Natural killer cell treated with Interleukin-12 subunit alpha and Interleukin-12 subunit beta and Interleukin-15 and Interleukin-18, amount 100 ng/mL, for 72 hours (primary cell): ENCODE measurements around the gene LDLRAD4. TPM values are rescaled to one million over a fixed set of nuclear protein-coding genes. Genes with fewer than 3 reads are reported as not detected.

Experiments used
- ATAC-seq, 2 donors: fragments of 150-1000 bp; cut with Tn5 transposase in 1 of 2; sonication (Bioruptor Pico), chemical (Tn5 transposase) in 1 of 2; 2 replicates each; pipeline ENCODE4 v1.10.0; 2021
- DNase-seq: peaks from one replicate; pipeline ENCODE4 v3.0.0; 2022; ENCODE audit warnings: low spot score
- H3K27ac Mint-ChIP-seq, 2 donors: 1 replicate in 1 of 2; 2 replicates in 1 of 2; pipeline ENCODE4 v1.8.0; 2022; ENCODE audit warnings: mixed read lengths in 2 of 2, mild to moderate bottlenecking in 1 of 2, moderate library complexity in 1 of 2
- H3K27me3 Mint-ChIP-seq, 2 donors: 1 replicate in 1 of 2; 2 replicates in 1 of 2; pipeline ENCODE4 v1.8.0; 2022; ENCODE audit warnings: mixed read lengths in 2 of 2
- H3K36me3 Mint-ChIP-seq: one replicate; pipeline ENCODE4 v1.8.0; 2022; ENCODE audit warnings: mixed read lengths
- H3K4me1 Mint-ChIP-seq, 2 donors: 1 replicate in 1 of 2; 2 replicates in 1 of 2; pipeline ENCODE4 v1.8.0; 2022; ENCODE audit warnings: low read depth in 2 of 2, mixed read lengths in 2 of 2, mild to moderate bottlenecking in 1 of 2
- H3K4me3 Mint-ChIP-seq: one replicate; pipeline ENCODE4 v1.8.0; 2022; ENCODE audit warnings: mixed read lengths
- H3K9me3 Mint-ChIP-seq: 2 replicates; pipeline ENCODE4 v1.8.0; 2022; ENCODE audit warnings: mixed read lengths
- total RNA-seq, 2 donors: library from RNA; stranded (reverse); gene quantifications; one replicate each; pipeline ENCODE4 v1.2.3, GENCODE V29; 2022

The LDLRAD4 gene
- total RNA-seq, 2 donors from 2014 or later: 16.3 to 19.5 TPM

GRCh38 chr18:13579874-13580273, 361.3 kb downstream of the LDLRAD4 start:
- peaks cover 48 to 53% of the 10 kb centered on the region in 2 donors for H3K4me1 Mint-ChIP-seq
- ATAC-seq: no peak

GRCh38 chr18:13580351-13580750, 361.8 kb downstream of the LDLRAD4 start:
- Mint-ChIP-seq H3K27ac (peak overlapping the region; percentile 77 to 89), H3K4me3 (peak overlapping the region; percentile 70), H3K4me1 (peaks cover 43 to 55% of the 10 kb centered on the region in 2 donors), H3K9me3 (no peaks in the 10 kb centered on the region), H3K36me3 (no peaks in the 10 kb centered on the region), H3K27me3 (no peaks in the 10 kb centered on the region)
- ATAC-seq (no peak), DNase-seq (no peak)

More at GRCh38 chr18:13579874-13580273, 361.3 kb downstream of the LDLRAD4 start:
- Mint-ChIP-seq H3K4me3 (peak overlapping the region; percentile 70), H3K27me3 (no peaks in the 10 kb centered on the region), H3K27ac (peak overlapping the region; percentile 77 to 89), H3K36me3 (no peaks in the 10 kb centered on the region), H3K9me3 (no peaks in the 10 kb centered on the region)
- no peak for DNase-seq

GRCh38 chr18:13580991-13581390, 362.4 kb downstream of the LDLRAD4 start:
- ATAC-seq: no peak
- Mint-ChIP-seq H3K27ac (no peak overlapping the region), H3K4me1 (peaks cover 41 to 55% of the 10 kb centered on the region in 2 donors), H3K36me3 (no peaks in the 10 kb centered on the region), H3K27me3 (no peaks in the 10 kb centered on the region), H3K4me3 (no peak overlapping the region), H3K9me3 (no peaks in the 10 kb centered on the region)
- DNase-seq: no peak

- Mint-ChIP-seq H3K27me3 (no peaks in the 10 kb centered on the region), H3K4me1 (peaks cover 41 to 56% of the 10 kb centered on the region in 2 donors), H3K36me3 (no peaks in the 10 kb centered on the region), H3K9me3 (no peaks in the 10 kb centered on the region), H3K4me3 (no peak overlapping the region), H3K27ac (no peak overlapping the region)
- ATAC-seq (no peak), DNase-seq (no peak)
Measured at GRCh38 chr18:13581496-13582177, 363.1 kb downstream of the LDLRAD4 start.

GRCh38 chr18:13582178-13582670, 363.7 kb downstream of the LDLRAD4 start:
- Mint-ChIP-seq H3K36me3 (no peaks in the 10 kb centered on the region), H3K27ac (no peak overlapping the region), H3K9me3 (no peaks in the 10 kb centered on the region), H3K4me1 (peaks cover 38 to 56% of the 10 kb centered on the region in 2 donors), H3K27me3 (no peaks in the 10 kb centered on the region), H3K4me3 (no peak overlapping the region)
- no peak for DNase-seq
- ATAC-seq: no peak

GRCh38 chr18:13583576-13584550, 365.3 kb downstream of the LDLRAD4 start:
- no peaks in the 10 kb centered on the region for H3K27me3 Mint-ChIP-seq
- no peaks in the 10 kb centered on the region for H3K36me3 Mint-ChIP-seq
- ATAC-seq: no peak
- no peaks in the 10 kb centered on the region for H3K9me3 Mint-ChIP-seq
- no peak overlapping the region for H3K4me3 Mint-ChIP-seq
- H3K27ac Mint-ChIP-seq: peak overlapping the region; percentile 50 to 76
- H3K4me1 Mint-ChIP-seq: peaks cover 33 to 56% of the 10 kb centered on the region in 2 donors
- no peak for DNase-seq

GRCh38 chr18:13584825-13585224, 366.3 kb downstream of the LDLRAD4 start:
- ATAC-seq: no peak
- H3K4me1 Mint-ChIP-seq: peaks cover 32 to 56% of the 10 kb centered on the region in 2 donors

GRCh38 chr18:13585379-13586153, 367.0 kb downstream of the LDLRAD4 start:
- peaks cover 34 to 57% of the 10 kb centered on the region in 2 donors for H3K4me1 Mint-ChIP-seq
- peak overlapping the region; percentile 84 for H3K4me3 Mint-ChIP-seq
- no peak for DNase-seq
- H3K27ac Mint-ChIP-seq: peak overlapping the region; percentile 76 to 80
- no peaks in the 10 kb centered on the region for H3K9me3 Mint-ChIP-seq
- no peaks in the 10 kb centered on the region for H3K27me3 Mint-ChIP-seq
- no peaks in the 10 kb centered on the region for H3K36me3 Mint-ChIP-seq
- ATAC-seq: no peak

More at GRCh38 chr18:13584825-13585224, 366.3 kb downstream of the LDLRAD4 start:
- no peaks in the 10 kb centered on the region for H3K27me3 Mint-ChIP-seq
- H3K4me3 Mint-ChIP-seq: no peak overlapping the region
- no peak for DNase-seq
- no peaks in the 10 kb centered on the region for H3K36me3 Mint-ChIP-seq
- H3K9me3 Mint-ChIP-seq: no peaks in the 10 kb centered on the region
- peak overlapping the region in 1 of 2 donors; percentile 76 for H3K27ac Mint-ChIP-seq

GRCh38 chr18:13587001-13587400, 368.4 kb downstream of the LDLRAD4 start:
- H3K4me3 Mint-ChIP-seq: peak overlapping the region; percentile 84
- H3K27me3 Mint-ChIP-seq: no peaks in the 10 kb centered on the region
- DNase-seq (no peak), ATAC-seq (peak in 1 of 2 donors; percentile 7)
- H3K27ac Mint-ChIP-seq: peak overlapping the region; percentile 76 to 80
- H3K36me3 Mint-ChIP-seq: no peaks in the 10 kb centered on the region
- H3K4me1 Mint-ChIP-seq: peaks cover 44 to 62% of the 10 kb centered on the region in 2 donors
- H3K9me3 Mint-ChIP-seq: no peaks in the 10 kb centered on the region

- DNase-seq (no peak), ATAC-seq (no peak)
- H3K36me3 Mint-ChIP-seq: no peaks in the 10 kb centered on the region
- peaks cover 49 to 66% of the 10 kb centered on the region in 2 donors for H3K4me1 Mint-ChIP-seq
- no peaks in the 10 kb centered on the region for H3K9me3 Mint-ChIP-seq
- peak overlapping the region; percentile 76 to 80 for H3K27ac Mint-ChIP-seq
- H3K4me3 Mint-ChIP-seq: peak overlapping the region; percentile 74
- H3K27me3 Mint-ChIP-seq: no peaks in the 10 kb centered on the region
Measured at GRCh38 chr18:13587477-13587876, 368.9 kb downstream of the LDLRAD4 start.

GRCh38 chr18:13587937-13588336, 369.4 kb downstream of the LDLRAD4 start:
- DNase-seq (no peak), ATAC-seq (peak in 1 of 2 donors; percentile 43)
- Mint-ChIP-seq H3K4me3 (peak overlapping the region; percentile 74), H3K9me3 (no peaks in the 10 kb centered on the region), H3K27me3 (no peaks in the 10 kb centered on the region), H3K4me1 (peaks cover 49 to 66% of the 10 kb centered on the region in 2 donors), H3K36me3 (no peaks in the 10 kb centered on the region), H3K27ac (peak overlapping the region; percentile 76 to 80)

- ATAC-seq (no peak), DNase-seq (no peak)
- Mint-ChIP-seq H3K36me3 (no peaks in the 10 kb centered on the region), H3K4me1 (peaks cover 54 to 66% of the 10 kb centered on the region in 2 donors), H3K27me3 (no peaks in the 10 kb centered on the region), H3K27ac (peak overlapping the region in 1 of 2 donors; percentile 76), H3K9me3 (no peaks in the 10 kb centered on the region), H3K4me3 (peak overlapping the region; percentile 20)
Measured at GRCh38 chr18:13589316-13589715, 370.8 kb downstream of the LDLRAD4 start.

- H3K27ac Mint-ChIP-seq: peak overlapping the region in 1 of 2 donors; percentile 76
- DNase-seq: no peak
- H3K4me3 Mint-ChIP-seq: peak overlapping the region; percentile 2
- peaks cover 51 to 63% of the 10 kb centered on the region in 2 donors for H3K4me1 Mint-ChIP-seq
- no peaks in the 10 kb centered on the region for H3K9me3 Mint-ChIP-seq
- no peaks in the 10 kb centered on the region for H3K27me3 Mint-ChIP-seq
- H3K36me3 Mint-ChIP-seq: peaks cover 2% of the 10 kb centered on the region
- peak in 1 of 2 donors; percentile 43 for ATAC-seq
Measured at GRCh38 chr18:13589943-13590342, 371.4 kb downstream of the LDLRAD4 start.
